ENCODE measurements around the gene MYO5B.

DNA sequence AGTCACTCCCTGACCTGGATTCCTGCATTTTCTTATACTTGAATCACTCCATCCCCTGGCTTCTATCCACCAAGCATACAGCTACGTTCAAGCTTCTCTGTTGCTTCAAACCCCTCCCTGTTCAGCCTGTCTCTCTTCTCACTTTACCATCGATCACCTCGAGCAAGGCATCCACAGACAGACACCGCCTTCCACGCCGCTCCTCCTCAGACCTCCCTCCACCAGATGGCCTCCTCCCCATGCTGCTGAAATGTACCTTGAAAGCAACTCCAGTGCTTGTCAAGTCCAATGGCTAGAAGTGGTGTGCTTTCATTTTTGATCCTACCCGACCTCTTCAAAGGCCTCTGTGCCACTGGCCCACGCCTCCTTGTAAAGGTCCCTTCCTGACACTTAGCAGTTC lies 250.3 kb downstream of the MYO5B start:
- TF ChIP-seq, protein P1, sequence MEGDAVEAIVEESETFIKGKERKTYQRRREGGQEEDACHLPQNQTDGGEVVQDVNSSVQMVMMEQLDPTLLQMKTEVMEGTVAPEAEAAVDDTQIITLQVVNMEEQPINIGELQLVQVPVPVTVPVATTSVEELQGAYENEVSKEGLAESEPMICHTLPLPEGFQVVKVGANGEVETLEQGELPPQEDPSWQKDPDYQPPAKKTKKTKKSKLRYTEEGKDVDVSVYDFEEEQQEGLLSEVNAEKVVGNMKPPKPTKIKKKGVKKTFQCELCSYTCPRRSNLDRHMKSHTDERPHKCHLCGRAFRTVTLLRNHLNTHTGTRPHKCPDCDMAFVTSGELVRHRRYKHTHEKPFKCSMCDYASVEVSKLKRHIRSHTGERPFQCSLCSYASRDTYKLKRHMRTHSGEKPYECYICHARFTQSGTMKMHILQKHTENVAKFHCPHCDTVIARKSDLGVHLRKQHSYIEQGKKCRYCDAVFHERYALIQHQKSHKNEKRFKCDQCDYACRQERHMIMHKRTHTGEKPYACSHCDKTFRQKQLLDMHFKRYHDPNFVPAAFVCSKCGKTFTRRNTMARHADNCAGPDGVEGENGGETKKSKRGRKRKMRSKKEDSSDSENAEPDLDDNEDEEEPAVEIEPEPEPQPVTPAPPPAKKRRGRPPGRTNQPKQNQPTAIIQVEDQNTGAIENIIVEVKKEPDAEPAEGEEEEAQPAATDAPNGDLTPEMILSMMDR (IDR thresholded peaks at IDR 0.05; ENCODE audit: poor library complexity), result peak; percentile 38
- TF ChIP-seq EZH2 (IDR thresholded peaks at IDR 0.05; ENCODE audit: borderline replicate concordance), result no peak

All from hepatocyte (in vitro differentiated cells).